ENCODE data around the gene C11orf21.
"Not testable (repeated sequence)": the region's sequence is repeated elsewhere in the genome, so short reads cannot be mapped to it uniquely, and the experiment has no call there.

The C11orf21 gene

GRCh38 chr11:2295971-2296912 is 5.5 kb downstream of the C11orf21 start:
- DNase-seq = no peak

- DNase-seq = no peak
These were observed 6.8 kb downstream of the C11orf21 start for GRCh38 chr11:2294926-2295290.

GRCh38 chr11:2293984-2294925 is 7.5 kb downstream of the C11orf21 start:
- DNase-seq = no peak

GRCh38 chr11:2293531-2293971 is 8.2 kb downstream of the C11orf21 start:
- DNase-seq = no peak

GRCh38 chr11:2290351-2290841 is 11.3 kb downstream of the C11orf21 start:
- DNase-seq = no peak

GRCh38 chr11:2289859-2290258 is 11.9 kb downstream of the C11orf21 start:
- DNase-seq = no peak

GRCh38 chr11:2289350-2289749 is 12.4 kb downstream of the C11orf21 start:
- no peak for DNase-seq

- no peak for DNase-seq
These were observed 14.6 kb downstream of the C11orf21 start for GRCh38 chr11:2287091-2287490.

- DNase-seq = not testable (repeated sequence)
These were observed 15.4 kb downstream of the C11orf21 start for GRCh38 chr11:2286350-2286749.

GRCh38 chr11:2280208-2280607 is 21.5 kb downstream of the C11orf21 start:
- DNase-seq = no peak

GRCh38 chr11:2277933-2278523 is 23.7 kb downstream of the C11orf21 start:
- no peak for DNase-seq

GRCh38 chr11:2277008-2277346 is 24.7 kb downstream of the C11orf21 start:
- no peak for DNase-seq

- no peak for DNase-seq
These were observed 25.3 kb downstream of the C11orf21 start for GRCh38 chr11:2276280-2277007.

- no peak for DNase-seq
These were observed 26.1 kb downstream of the C11orf21 start for GRCh38 chr11:2275334-2276279.

- DNase-seq = no peak
These were observed 27.9 kb downstream of the C11orf21 start for GRCh38 chr11:2273771-2274170.

- no peak for DNase-seq
These were observed 28.4 kb downstream of the C11orf21 start for GRCh38 chr11:2273311-2273710.

GRCh38 chr11:2272946-2273280 is 28.8 kb downstream of the C11orf21 start:
- DNase-seq = no peak

GRCh38 chr11:2272228-2272945 is 29.3 kb downstream of the C11orf21 start:
- no peak for DNase-seq

- DNase-seq = no peak
These were observed 30.1 kb downstream of the C11orf21 start for GRCh38 chr11:2271327-2272227.

- DNase-seq = no peak
These were observed 30.7 kb downstream of the C11orf21 start for GRCh38 chr11:2271077-2271326.

Data from NCI-H748 treated with DMSO at 0.1 percent for 48 hours (cell line).